Esophagus mucosa (tissue), 1 donor: ENCODE measurements around the gene KCNAB1. TPM values are rescaled to one million over a fixed set of nuclear protein-coding genes. Genes with fewer than 3 reads are reported as not detected.
"Not testable (repeated sequence)": the region's sequence is repeated elsewhere in the genome, so short reads cannot be mapped to it uniquely, and the experiment has no call there.

ENCODE experiments used
- ATAC-seq: fragments of 200-7000 bp; cut with Tn5 transposase; one replicate; pipeline ENCODE4 v1.9.1; 2020
- total RNA-seq: library from RNA; stranded (reverse); gene quantifications from one replicate; pipeline ENCODE4 v1.2.4, GENCODE V29; 2023
- donor health status: DM: yes; HTN: yes; CAD: no.

The KCNAB1 gene
- total RNA-seq, 1 donor from 2014 or later: 0.56 TPM

GRCh38 chr3:156222381-156222780 lies 102.0 kb downstream of the KCNAB1 start:
- not testable (repeated sequence) for ATAC-seq

DNA sequence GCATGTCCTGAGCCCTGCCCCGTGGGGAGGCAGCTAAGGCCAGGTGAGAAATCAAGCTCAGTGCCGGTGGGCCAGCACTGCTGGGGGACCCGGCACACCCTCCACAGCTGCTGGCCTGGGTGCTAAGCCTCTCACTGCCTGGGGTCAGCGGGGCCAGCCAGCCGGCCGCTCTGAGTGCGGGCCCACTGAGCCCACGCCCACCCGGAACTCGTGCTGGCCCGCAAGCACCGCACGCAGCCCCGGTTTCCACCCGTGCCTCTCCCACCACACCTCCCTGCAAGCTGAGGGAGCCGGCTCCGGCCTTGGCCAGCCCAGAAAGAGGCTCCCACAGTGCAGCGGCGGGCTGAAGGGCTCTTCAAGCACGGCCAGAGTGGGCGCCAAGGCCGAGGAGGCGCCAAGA lies 103.7 kb downstream of the KCNAB1 start:
- not testable (repeated sequence) for ATAC-seq

DNA sequence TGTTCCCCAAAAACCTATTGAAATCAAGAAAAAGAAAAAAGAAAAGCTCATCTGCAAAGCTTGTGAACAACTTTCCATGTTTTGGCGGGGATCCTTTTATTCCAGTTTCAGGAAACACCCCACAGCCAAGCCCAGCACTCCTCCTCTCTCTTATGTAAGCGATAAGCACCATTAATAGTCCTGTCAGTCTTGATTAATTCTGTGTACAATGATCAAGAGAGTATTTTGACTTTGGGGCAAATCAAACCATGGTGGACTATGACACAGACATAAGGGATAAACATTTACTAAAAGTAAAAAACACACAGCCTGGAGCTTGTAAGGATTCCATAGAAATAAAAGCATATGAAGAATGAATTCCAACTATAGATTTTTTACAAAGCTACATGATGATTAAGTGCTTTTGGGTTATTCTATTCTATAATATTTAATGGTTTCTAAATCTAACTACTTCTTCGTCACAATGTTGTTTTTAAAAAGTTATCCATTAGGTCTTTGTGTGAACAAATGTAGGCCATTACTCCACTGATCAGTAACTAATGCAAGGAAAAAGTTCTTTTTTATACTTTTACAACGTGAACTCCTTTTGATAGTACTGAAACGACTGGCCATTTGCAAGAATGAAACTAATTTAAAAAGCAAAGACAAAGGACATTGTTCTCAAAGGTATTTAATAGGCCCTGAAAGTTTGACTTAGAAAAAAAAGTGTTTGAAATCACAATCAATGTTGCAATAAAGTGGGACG lies 106.5 kb downstream of the KCNAB1 start:
- no peak for ATAC-seq

DNA sequence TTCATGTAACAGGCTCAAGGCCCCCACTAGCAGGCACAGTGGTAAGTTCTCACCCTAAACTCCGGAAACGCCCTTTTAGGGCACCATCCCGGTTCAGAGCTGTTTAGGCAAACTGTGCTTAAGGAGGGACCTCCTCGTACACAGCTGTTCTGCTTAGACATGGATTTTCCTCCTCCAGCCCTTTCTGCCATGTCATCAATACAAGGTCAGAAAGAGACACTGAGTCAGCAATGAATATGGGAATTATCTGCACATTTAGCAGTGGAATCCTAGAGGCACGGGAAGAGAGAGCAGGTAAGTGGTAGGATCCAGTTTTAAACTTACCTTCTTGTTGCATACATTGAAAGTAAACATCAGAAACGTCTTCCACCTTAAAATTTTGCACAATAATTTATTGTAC lies 107.3 kb downstream of the KCNAB1 start:
- ATAC-seq: no peak

- ATAC-seq: no peak
These were observed 110.0 kb downstream of the KCNAB1 start for GRCh38 chr3:156230278-156230900.

- ATAC-seq: not testable (repeated sequence)
These were observed 110.8 kb downstream of the KCNAB1 start for GRCh38 chr3:156231221-156231620.

- no peak for ATAC-seq
These were observed 113.5 kb downstream of the KCNAB1 start for GRCh38 chr3:156233876-156234275.

- ATAC-seq: no peak
These were observed 116.3 kb downstream of the KCNAB1 start for GRCh38 chr3:156236556-156237260.

DNA sequence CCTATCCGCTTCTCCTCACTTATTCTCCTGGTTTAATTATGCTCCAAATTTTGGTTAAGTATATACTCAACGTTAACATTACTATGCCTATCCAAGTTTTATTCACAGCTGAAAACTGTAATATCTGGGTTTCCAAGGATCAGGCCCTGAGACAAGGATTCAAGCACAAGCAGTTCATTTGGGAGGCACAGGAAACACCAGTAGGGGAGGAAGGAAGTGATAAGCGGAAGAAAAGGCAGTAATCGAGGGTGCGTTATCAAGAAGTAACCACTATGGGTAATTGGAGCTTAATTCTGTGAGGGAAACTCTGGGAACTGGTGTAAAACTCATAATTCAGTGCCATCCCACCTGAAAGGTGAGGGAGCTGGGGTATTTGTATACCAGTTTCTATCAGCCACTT lies 120.3 kb downstream of the KCNAB1 start:
- ATAC-seq: no peak

GRCh38 chr3:156246961-156247725 lies 126.8 kb downstream of the KCNAB1 start:
- no peak for ATAC-seq

DNA sequence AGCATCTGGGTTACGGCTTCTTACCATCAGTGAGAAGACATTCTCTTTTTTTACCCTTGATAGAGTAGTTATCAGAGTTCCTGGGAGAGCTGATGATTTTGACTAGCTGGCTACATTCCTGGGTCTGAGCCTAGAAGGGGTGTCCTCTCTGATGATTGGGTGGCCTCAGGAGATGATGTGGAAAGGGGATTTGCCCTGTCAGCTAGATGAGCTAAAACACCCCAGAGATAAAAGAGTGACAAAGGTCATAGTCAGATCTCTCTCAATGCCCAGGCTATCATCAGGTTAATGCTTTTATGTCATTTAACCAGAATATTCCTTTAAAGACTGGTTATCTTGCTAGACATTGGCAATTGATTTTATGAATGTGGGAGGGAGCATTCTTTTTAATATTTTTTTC lies 130.2 kb downstream of the KCNAB1 start:
- ATAC-seq: no peak

DNA sequence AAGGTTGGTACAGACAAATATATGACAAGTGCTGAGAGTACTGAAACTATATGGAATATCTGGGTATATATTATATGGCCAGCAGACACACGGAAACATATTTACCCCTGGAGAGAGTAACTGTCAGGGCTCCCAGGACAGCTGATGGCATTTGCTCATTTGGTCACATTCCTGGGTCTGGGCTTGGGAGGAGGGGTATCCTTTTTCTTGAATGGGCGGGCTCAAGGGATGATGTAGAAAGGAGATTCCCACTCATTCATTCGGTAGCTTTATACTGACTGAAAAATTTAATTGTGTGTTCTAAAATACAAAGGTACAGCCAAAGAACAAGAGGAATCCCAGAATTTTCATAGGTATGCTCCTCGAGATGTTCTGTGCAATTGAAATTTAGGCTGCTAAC lies 131.0 kb downstream of the KCNAB1 start:
- no peak for ATAC-seq

DNA sequence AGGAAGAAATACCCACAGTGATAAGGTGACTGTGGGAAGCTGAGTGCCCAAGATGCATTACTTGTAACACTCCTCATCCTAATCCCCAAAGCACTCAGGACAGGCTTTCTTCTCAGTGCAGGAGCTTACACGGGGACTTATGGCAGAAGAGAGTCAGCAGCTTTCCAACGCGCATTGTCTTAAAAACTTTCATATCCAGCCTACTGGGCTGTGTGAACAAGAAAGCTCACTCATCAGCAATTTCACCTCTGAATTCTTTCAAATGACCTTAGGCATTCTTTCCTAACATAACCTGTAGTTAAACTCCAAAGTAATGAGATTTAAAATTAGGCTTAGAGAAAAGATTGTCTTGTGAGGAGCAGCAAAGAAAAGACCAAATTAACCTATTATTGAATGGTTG lies 132.3 kb downstream of the KCNAB1 start:
- ATAC-seq: no peak

DNA sequence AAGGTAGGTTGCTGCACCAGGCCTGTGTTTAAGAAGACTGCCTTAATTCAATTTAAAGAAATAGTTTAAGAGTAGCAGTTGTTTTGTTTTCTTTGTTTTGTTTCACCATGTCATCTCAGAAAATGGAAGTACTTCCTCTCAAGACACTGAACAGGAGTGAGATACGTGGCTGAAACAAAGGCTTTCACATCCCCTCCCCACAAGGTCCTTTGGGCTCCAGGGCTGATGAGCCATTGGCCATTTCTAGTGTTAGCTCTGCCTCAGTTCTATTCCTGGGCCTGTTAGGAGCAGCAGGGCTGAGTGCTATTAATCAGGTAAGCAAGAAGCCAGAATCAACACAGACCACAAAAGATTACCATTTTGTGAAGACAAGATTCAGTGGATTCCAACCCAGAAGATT lies 132.8 kb downstream of the KCNAB1 start:
- ATAC-seq: no peak

DNA sequence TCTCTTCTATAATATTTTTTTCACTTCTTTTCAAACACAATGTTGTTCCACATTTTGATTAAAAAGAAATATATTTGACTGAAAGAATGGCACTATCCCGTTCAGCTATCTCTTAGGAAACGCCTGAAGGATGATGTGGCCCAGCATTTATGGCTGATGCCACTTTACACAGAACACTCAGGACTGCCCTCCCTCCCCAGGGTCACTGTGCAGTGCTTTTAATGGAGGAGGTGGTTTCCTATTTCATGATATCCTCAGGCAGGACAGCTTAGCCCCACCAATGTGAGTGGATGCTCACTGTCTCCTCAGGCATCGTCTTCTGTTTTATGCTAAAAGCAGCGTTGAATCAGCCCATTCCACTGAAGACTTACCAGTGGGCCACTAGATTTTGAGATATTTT lies 135.9 kb downstream of the KCNAB1 start:
- ATAC-seq: no peak

- ATAC-seq: no peak
These were observed 136.6 kb downstream of the KCNAB1 start for GRCh38 chr3:156256945-156257344.

DNA sequence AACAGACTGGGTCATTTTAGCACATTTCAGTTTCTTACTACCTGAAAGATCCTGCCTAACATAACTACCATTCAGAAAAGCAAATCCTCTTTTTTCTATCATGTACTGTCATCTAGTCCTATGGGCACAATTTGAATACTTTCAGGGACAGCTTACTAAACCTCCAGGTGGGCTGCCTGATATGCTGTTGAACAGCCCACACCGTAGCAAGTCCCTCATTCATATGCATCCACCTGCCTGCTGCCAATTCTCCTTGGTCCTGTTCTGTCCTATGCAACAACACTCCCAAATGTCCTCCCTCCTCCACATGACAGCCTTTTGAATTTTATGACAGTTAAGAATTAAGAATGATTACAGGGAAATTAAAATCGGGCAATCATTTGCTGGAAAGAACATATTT lies 137.9 kb downstream of the KCNAB1 start:
- no peak for ATAC-seq

DNA sequence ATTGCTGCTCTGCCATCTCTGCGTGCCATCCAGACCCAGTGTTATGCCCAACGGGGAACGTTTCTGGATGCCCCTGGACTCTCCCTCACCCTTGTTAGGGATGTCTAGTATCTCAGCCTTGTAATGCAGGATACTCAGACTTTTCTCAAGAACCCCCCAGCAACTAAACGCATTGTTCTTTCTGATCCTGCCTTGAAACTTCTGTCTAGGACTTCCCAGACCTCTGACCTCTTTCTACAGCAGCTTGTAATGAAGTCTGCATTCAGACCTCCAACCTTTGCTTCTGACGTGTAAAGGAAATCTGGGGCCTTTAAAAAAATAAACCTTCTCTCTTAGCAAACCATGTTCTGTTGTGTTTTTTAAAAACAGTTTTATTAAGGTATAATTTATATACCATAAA lies 139.5 kb downstream of the KCNAB1 start:
- ATAC-seq: no peak

- ATAC-seq: no peak
These were observed 140.0 kb downstream of the KCNAB1 start for GRCh38 chr3:156260331-156260730.

GRCh38 chr3:156264771-156265170 lies 144.4 kb downstream of the KCNAB1 start:
- ATAC-seq: no peak

DNA sequence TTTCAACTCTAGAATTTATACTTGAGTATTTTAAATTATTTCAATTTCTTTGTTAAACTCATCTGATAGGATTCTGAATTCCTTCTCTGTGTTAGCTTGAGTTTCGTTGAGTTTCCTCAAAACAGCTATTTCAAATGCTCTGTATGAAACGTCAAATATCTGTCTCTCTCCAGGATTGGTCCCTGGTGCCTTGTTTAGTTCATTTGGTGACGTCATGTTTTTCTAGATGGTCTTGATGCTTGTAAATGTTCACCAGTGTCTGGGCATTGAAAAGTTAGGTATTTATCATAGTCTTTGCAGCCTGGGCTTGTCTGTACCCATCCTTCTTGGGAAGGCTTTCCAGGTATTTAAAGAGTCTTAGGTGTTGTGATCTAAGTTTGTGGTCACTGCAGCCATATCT lies 151.1 kb downstream of the KCNAB1 start:
- ATAC-seq: no peak

DNA sequence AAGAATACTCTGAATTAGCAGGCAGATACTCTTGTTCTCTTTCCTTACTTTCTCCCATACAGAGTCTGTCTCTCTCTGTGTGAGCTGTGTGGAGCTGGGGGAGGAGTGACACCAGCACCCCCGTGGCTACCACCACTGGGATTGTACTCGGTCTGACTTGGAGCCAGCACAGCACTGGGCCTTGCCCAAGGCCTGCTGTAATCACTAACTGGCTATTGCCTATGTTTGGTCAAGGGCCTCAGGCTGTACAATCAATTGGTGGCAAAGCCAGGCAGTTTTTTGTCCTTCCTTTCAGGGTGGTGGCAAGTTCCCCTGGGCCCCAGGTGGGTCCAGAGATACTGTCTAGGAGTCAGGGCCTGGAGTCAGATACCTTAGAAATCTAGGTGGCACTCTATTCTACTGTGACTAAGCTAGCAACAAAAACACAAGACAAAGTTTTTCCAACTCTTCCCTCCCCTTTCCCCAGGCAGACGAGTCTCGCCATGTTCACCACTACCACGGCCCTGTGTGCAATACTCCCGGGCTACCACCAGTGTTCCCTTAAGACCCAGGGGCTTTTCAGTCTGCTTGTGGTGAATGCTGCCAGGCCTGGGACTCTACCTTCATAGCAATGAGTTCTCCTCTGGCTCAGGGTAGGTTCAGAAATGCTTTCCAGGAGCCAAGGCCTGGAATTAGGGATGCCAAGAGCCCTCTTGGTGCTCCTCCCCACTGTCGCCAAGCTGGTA lies 151.8 kb downstream of the KCNAB1 start:
- no peak for ATAC-seq
